HCT116 (cell line): ENCODE measurements around the gene CAPZA2. TPM values are rescaled to one million over a fixed set of nuclear protein-coding genes. Genes with fewer than 3 reads are reported as not detected.
A peak's percentile ranks its signal among the peaks of the same experiment; 100 is the strongest.

ENCODE experiments used
- ATAC-seq: fragments of 200-7000 bp; cut with Tn5 transposase; 2 replicates; pipeline ENCODE4 v1.9.1; 2020; ENCODE audit warnings: mild to moderate bottlenecking, moderate library complexity
- BruUV-seq: library from RNA; stranded (reverse); fragments of 400-500 nt; replicated peaks from 2 replicates; lab custom pipeline; 2021; lab: Mats Ljungman, UMichigan
- CTCF ChIA-PET: fragments of 300-600 bp; sonication (Branson Sonifier 250); formaldehyde crosslinking; loops from one replicate; lab custom pipeline; 2021; ENCODE audit warnings: antibody characterized with exemption; lab: Charles Lee
- POLR2A ChIA-PET: fragments of 300-600, 350-600 bp; sonication (Branson Sonifier 250); formaldehyde crosslinking; loops from one replicate; lab custom pipeline; 2021; ENCODE audit warnings: antibody characterized with exemption; lab: Charles Lee
- RAD21 ChIA-PET, 2 experiments: fragments of 300-600 bp; sonication (Branson Sonifier 250); formaldehyde crosslinking; loops; one replicate each; lab custom pipeline; 2023; ENCODE audit warnings: low total read pairs in 2 of 2; ENCODE audit not compliant: uncharacterized antibody in 2 of 2, unreplicated experiment in 2 of 2, low non-redundant PET in 1 of 2; lab: Charles Lee
- DNase-seq: peaks from one replicate; pipeline ENCODE4 v3.0.0-alpha.2; 2010; ENCODE audit warnings: low read depth, low spot score
- H2AFZ ChIP-seq: fragments of 200-600 bp; shearing (Covaris generic), sonication (generic); 2 replicates; pipeline ENCODE4 v1.6.1; 2017; ENCODE audit warnings: low read depth, mixed run types, mixed read lengths, antibody characterized with exemption, low read length; ENCODE audit not compliant: poor library complexity, severe bottlenecking
- H3K27ac ChIP-seq: 2 replicates; pipeline ENCODE4 v1.5.1; 2012; ENCODE audit warnings: low read depth, low read length
- H3K27me3 ChIP-seq: fragments of 200-600 bp; sonication (generic); 2 replicates; pipeline ENCODE4 v1.6.1; 2016; ENCODE audit warnings: mixed run types, low read length, mixed read lengths; ENCODE audit not compliant: insufficient read depth
- H3K36me3 ChIP-seq, 2 experiments: fragments of 200-500 bp in 1 of 2; fragments of 200-600 bp in 1 of 2; sonication (Bioruptor generic) in 1 of 2; sonication (generic) in 1 of 2; 2 replicates each; pipeline versions ENCODE4 v1.5.1 to v1.6.1; 2014 to 2016; ENCODE audit warnings: low read length in 2 of 2, inconsistent platforms in 1 of 2, mixed read lengths in 1 of 2, mixed run types in 1 of 2; ENCODE audit not compliant: insufficient read depth in 2 of 2, control insufficient read depth in 1 of 2
- H3K4me1 ChIP-seq, 2 experiments: fragments of 200-600 bp in 1 of 2; sonication (generic) in 1 of 2; 2 replicates each; pipeline versions ENCODE4 v1.5.1 to v1.6.1; 2012 to 2017; ENCODE audit warnings: low read length in 2 of 2, inconsistent platforms in 1 of 2, mild to moderate bottlenecking in 1 of 2, mixed read lengths in 1 of 2, mixed run types in 1 of 2, moderate library complexity in 1 of 2; ENCODE audit not compliant: insufficient read depth in 2 of 2, control insufficient read depth in 1 of 2
- H3K4me2 ChIP-seq: fragments of 200-600 bp; sonication (generic); 2 replicates; pipeline ENCODE4 v1.6.1; 2017; ENCODE audit warnings: mixed run types, low read length, mixed read lengths
- H3K4me3 ChIP-seq, 2 experiments: fragments of 200-600 bp in 1 of 2; sonication (generic) in 1 of 2; replicated peaks in 1 of 2; 2 replicates each; pipeline ENCODE4 v1.5.1; 2011 to 2016; ENCODE audit warnings: low read length in 2 of 2, control low read depth in 1 of 2, low read depth in 1 of 2, mild to moderate bottlenecking in 1 of 2, mixed read lengths in 1 of 2, mixed run types in 1 of 2
- H3K79me2 ChIP-seq: fragments of 200-600 bp; sonication (generic); 2 replicates; pipeline ENCODE4 v1.6.1; 2017; ENCODE audit warnings: mild to moderate bottlenecking, mixed run types, low read length, moderate library complexity, mixed read lengths; ENCODE audit not compliant: insufficient read depth
- H3K9ac ChIP-seq: fragments of 200-600 bp; sonication (generic); 2 replicates; pipeline ENCODE4 v1.6.1; 2016; ENCODE audit warnings: low read length, mixed read lengths
- H3K9me2 ChIP-seq: fragments of 200-600 bp; sonication (generic), shearing (Covaris generic); 2 replicates; pipeline ENCODE4 v1.6.1; 2017; ENCODE audit warnings: mixed run types, mild to moderate bottlenecking, moderate library complexity; ENCODE audit not compliant: insufficient read depth
- H3K9me3 ChIP-seq, 2 experiments: fragments of 200-500 bp in 1 of 2; fragments of 200-600 bp in 1 of 2; sonication (Bioruptor generic) in 1 of 2; sonication (generic) in 1 of 2; 2 replicates each; pipeline ENCODE4 v1.6.1; 2014 to 2017; ENCODE audit warnings: low read length in 2 of 2, mixed read lengths in 2 of 2, inconsistent platforms in 1 of 2, low read depth in 1 of 2, mild to moderate bottlenecking in 1 of 2, mixed run types in 1 of 2, moderate library complexity in 1 of 2; ENCODE audit not compliant: control insufficient read depth in 1 of 2, insufficient read depth in 1 of 2
- H4K20me1 ChIP-seq: fragments of 200-600 bp; sonication (generic), shearing (Covaris generic); 2 replicates; pipeline ENCODE4 v1.6.1; 2017; ENCODE audit warnings: mixed run types, mild to moderate bottlenecking, moderate library complexity; ENCODE audit not compliant: insufficient read depth
- CEBPB ChIP-seq: IDR thresholded peaks from 2 replicates; pipeline ENCODE4 v1.6.1; 2012; ENCODE audit warnings: low read depth
- FOSL1 ChIP-seq: IDR thresholded peaks from 2 replicates; pipeline ENCODE4 v1.6.1; 2012; ENCODE audit warnings: low read depth
- POLR2A ChIP-seq: IDR thresholded peaks from 2 replicates; pipeline ENCODE4 v1.7.0; 2011; ENCODE audit warnings: borderline replicate concordance; ENCODE audit not compliant: insufficient read depth, insufficient read length; ENCODE audit errors: extremely low read depth
- SIN3A ChIP-seq: IDR thresholded peaks from 2 replicates; pipeline ENCODE4 v1.6.1; 2012; ENCODE audit warnings: low read depth
- intact Hi-C: fragments of 100-400 bp; cut with micrococcal nuclease; formaldehyde crosslinking; loops from 2 replicates; pipeline ENCODE4 v1.10.0; 2022
- total RNA-seq: library from RNA; stranded (reverse); gene quantifications from one replicate; pipeline ENCODE4 v1.2.1, GENCODE V29; 2021; ENCODE audit not compliant: unreplicated experiment
- TF ChIP-seq, protein P1 (sequence below): IDR thresholded peaks from 2 replicates; pipeline ENCODE4 v1.6.1; 2012
- TF ChIP-seq, protein P2 (sequence below): IDR thresholded peaks from 2 replicates; pipeline ENCODE4 v1.6.1; 2011; ENCODE audit warnings: mild to moderate bottlenecking, low read length, moderate library complexity; ENCODE audit not compliant: insufficient replicate concordance; ENCODE audit errors: extremely low read depth
- TF ChIP-seq, protein P3 (sequence below), 3 experiments: fragments of 200-600 bp in 1 of 3; sonication (generic) in 1 of 3; IDR thresholded peaks in 2 of 3; conservative IDR thresholded peaks in 1 of 3; 2 replicates each; pipeline ENCODE4 v1.5.1; 2012 to 2017; ENCODE audit warnings: low read depth in 2 of 3, low read length in 2 of 3, antibody characterized with exemption in 1 of 3, borderline replicate concordance in 1 of 3, control low read depth in 1 of 3, mild to moderate bottlenecking in 1 of 3, mixed read lengths in 1 of 3, mixed run types in 1 of 3, moderate library complexity in 1 of 3; ENCODE audit not compliant: insufficient read depth in 1 of 3

CAPZA2 gene
- total RNA-seq, 1 experiment from 2014 or later, result 135 TPM

DNA sequence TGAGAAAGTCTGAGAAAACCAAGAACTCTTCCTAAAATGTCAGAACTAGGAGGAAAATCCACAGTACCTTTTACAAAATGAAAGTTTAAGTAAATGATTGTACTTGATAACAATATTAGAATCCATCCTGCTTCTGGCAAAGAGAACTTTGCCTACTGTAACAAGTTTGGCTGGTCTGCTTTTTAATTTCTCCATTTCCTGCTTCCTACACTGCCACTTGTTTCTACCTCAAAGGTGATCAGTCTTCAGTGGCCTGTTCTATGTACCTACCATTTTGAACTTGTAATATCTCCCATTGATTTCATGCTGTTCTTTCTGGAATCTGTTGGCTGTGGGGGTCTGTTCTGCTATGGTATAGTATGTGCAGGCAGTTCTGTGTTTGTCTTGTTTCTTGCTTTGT lies 32.9 kb upstream of the CAPZA2 start:
- Histone ChIP-seq H3K4me1 (peaks cover 0 to 1% of the 10 kb centered on the region in 2 experiments; a peak in 2 of 4 replicates), H3K9me2 (no peaks in the 10 kb centered on the region), H3K27me3 (no peaks in the 10 kb centered on the region), H2AFZ (peak overlapping the region; percentile 2)
- no peak for DNase-seq
- intact Hi-C loops, result loop anchor here (2.0 kb wide), 1 partner anchor 289 kb away; no protein-coding TSS in a partner anchor
- ATAC-seq, result no peak
- TF ChIP-seq, protein P1, sequence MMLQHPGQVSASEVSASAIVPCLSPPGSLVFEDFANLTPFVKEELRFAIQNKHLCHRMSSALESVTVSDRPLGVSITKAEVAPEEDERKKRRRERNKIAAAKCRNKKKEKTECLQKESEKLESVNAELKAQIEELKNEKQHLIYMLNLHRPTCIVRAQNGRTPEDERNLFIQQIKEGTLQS, result no peak
- TF ChIP-seq SIN3A, result no peak
- no peak for TF ChIP-seq POLR2A
- TF ChIP-seq, protein P2, sequence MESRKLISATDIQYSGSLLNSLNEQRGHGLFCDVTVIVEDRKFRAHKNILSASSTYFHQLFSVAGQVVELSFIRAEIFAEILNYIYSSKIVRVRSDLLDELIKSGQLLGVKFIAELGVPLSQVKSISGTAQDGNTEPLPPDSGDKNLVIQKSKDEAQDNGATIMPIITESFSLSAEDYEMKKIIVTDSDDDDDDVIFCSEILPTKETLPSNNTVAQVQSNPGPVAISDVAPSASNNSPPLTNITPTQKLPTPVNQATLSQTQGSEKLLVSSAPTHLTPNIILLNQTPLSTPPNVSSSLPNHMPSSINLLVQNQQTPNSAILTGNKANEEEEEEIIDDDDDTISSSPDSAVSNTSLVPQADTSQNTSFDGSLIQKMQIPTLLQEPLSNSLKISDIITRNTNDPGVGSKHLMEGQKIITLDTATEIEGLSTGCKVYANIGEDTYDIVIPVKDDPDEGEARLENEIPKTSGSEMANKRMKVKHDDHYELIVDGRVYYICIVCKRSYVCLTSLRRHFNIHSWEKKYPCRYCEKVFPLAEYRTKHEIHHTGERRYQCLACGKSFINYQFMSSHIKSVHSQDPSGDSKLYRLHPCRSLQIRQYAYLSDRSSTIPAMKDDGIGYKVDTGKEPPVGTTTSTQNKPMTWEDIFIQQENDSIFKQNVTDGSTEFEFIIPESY, result no peak
- no peak for TF ChIP-seq FOSL1
- TF ChIP-seq, protein P3, sequence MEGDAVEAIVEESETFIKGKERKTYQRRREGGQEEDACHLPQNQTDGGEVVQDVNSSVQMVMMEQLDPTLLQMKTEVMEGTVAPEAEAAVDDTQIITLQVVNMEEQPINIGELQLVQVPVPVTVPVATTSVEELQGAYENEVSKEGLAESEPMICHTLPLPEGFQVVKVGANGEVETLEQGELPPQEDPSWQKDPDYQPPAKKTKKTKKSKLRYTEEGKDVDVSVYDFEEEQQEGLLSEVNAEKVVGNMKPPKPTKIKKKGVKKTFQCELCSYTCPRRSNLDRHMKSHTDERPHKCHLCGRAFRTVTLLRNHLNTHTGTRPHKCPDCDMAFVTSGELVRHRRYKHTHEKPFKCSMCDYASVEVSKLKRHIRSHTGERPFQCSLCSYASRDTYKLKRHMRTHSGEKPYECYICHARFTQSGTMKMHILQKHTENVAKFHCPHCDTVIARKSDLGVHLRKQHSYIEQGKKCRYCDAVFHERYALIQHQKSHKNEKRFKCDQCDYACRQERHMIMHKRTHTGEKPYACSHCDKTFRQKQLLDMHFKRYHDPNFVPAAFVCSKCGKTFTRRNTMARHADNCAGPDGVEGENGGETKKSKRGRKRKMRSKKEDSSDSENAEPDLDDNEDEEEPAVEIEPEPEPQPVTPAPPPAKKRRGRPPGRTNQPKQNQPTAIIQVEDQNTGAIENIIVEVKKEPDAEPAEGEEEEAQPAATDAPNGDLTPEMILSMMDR (IDR thresholded peaks at IDR 0.05 in 2 of 3, conservative IDR thresholded peaks at IDR 0.05 in 1 of 3; ENCODE audit: borderline replicate concordance in 1 of 3, insufficient read depth in 1 of 3, low read depth in 2 of 3, low read length in 2 of 3), result no peak
- TF ChIP-seq CEBPB, result no peak
- TF ChIP-seq, all 23 proteins: peak for 0
- H3K4me2 ChIP-seq, result no peak overlapping the region
- H4K20me1 ChIP-seq, result no peaks in the 10 kb centered on the region
- ChIA-PET CTCF (no interaction called here), POLR2A (no interaction called here), RAD21 (no interaction called here)
- H3K79me2 ChIP-seq, result no peaks in the 10 kb centered on the region
- no peak overlapping the region for H3K9ac ChIP-seq
- no peaks in the 10 kb centered on the region for H3K9me3 ChIP-seq
- no peak overlapping the region for H3K4me3 ChIP-seq
- BruUV-seq, result no TSS peak
- no peaks in the 10 kb centered on the region for H3K36me3 ChIP-seq
- H3K27ac ChIP-seq, result no peak overlapping the region
